Measurements from ENCODE around the gene NGFR.
"Not testable (repeated sequence)": the region's sequence is repeated elsewhere in the genome, so short reads cannot be mapped to it uniquely, and the experiment has no call there.

NGFR gene

GRCh38 chr17:49546546-49547535, 51.7 kb downstream of the NGFR start:
- TF ChIP-seq POLR2AphosphoS5 (IDR thresholded peaks at IDR 0.05; ENCODE audit: borderline replicate concordance, low read depth, low read length) (no peak), EZH2 (IDR thresholded peaks at IDR 0.05) (no peak), FOXP2 (optimal IDR thresholded peaks at IDR 0.05; ENCODE audit: control extremely low read depth, extremely low read length, insufficient read depth) (no peak)
- no peak for DNase-seq (ENCODE audit: low read depth, low spot score)
- no peak overlapping the region for H3K27ac ChIP-seq

GRCh38 chr17:49547566-49547965, 52.5 kb downstream of the NGFR start:
- no peaks in the 10 kb centered on the region for H3K9me3 ChIP-seq (ENCODE audit: low read depth, low read length)
- DNase-seq (ENCODE audit: low read depth, low spot score), result no peak

More at GRCh38 chr17:49546546-49547535, 51.7 kb downstream of the NGFR start:
- no peaks in the 10 kb centered on the region for H3K36me3 ChIP-seq (ENCODE audit: insufficient read depth, low read length)
- no peak overlapping the region for H3K9ac ChIP-seq (ENCODE audit: insufficient read length)
- no peak overlapping the region for H3K4me3 ChIP-seq
- no peaks in the 10 kb centered on the region for H3K9me3 ChIP-seq (ENCODE audit: low read depth, low read length)

GRCh38 chr17:49548051-49548505, 53.0 kb downstream of the NGFR start:
- DNase-seq (ENCODE audit: low read depth, low spot score), result no peak
- Histone ChIP-seq H3K9ac (ENCODE audit: insufficient read length) (no peak overlapping the region), H3K9me3 (ENCODE audit: low read depth, low read length) (no peaks in the 10 kb centered on the region), H3K36me3 (ENCODE audit: insufficient read depth, low read length) (no peaks in the 10 kb centered on the region), H3K4me3 (no peak overlapping the region), H3K27ac (no peak overlapping the region)
- no peak for TF ChIP-seq POLR2AphosphoS5 (IDR thresholded peaks at IDR 0.05; ENCODE audit: borderline replicate concordance, low read depth, low read length)
- no peak for TF ChIP-seq FOXP2 (optimal IDR thresholded peaks at IDR 0.05; ENCODE audit: control extremely low read depth, extremely low read length, insufficient read depth)
- no peak for TF ChIP-seq EZH2 (IDR thresholded peaks at IDR 0.05)

More at GRCh38 chr17:49547566-49547965, 52.5 kb downstream of the NGFR start:
- Histone ChIP-seq H3K36me3 (ENCODE audit: insufficient read depth, low read length) (no peaks in the 10 kb centered on the region), H3K4me3 (no peak overlapping the region), H3K9ac (ENCODE audit: insufficient read length) (no peak overlapping the region), H3K27ac (no peak overlapping the region)
- TF ChIP-seq POLR2AphosphoS5 (IDR thresholded peaks at IDR 0.05; ENCODE audit: borderline replicate concordance, low read depth, low read length) (no peak), EZH2 (IDR thresholded peaks at IDR 0.05) (no peak), FOXP2 (optimal IDR thresholded peaks at IDR 0.05; ENCODE audit: control extremely low read depth, extremely low read length, insufficient read depth) (no peak)

GRCh38 chr17:49548506-49549310, 53.6 kb downstream of the NGFR start:
- Histone ChIP-seq H3K4me3 (no peak overlapping the region), H3K27ac (no peak overlapping the region), H3K9ac (ENCODE audit: insufficient read length) (no peak overlapping the region), H3K36me3 (ENCODE audit: insufficient read depth, low read length) (no peaks in the 10 kb centered on the region), H3K9me3 (ENCODE audit: low read depth, low read length) (no peaks in the 10 kb centered on the region)
- DNase-seq (ENCODE audit: low read depth, low spot score), result no peak
- TF ChIP-seq FOXP2 (optimal IDR thresholded peaks at IDR 0.05; ENCODE audit: control extremely low read depth, extremely low read length, insufficient read depth) (no peak), EZH2 (IDR thresholded peaks at IDR 0.05) (no peak), POLR2AphosphoS5 (IDR thresholded peaks at IDR 0.05; ENCODE audit: borderline replicate concordance, low read depth, low read length) (no peak)

- Histone ChIP-seq H3K4me3 (no peak overlapping the region), H3K9me3 (ENCODE audit: low read depth, low read length) (no peaks in the 10 kb centered on the region), H3K9ac (ENCODE audit: insufficient read length) (no peak overlapping the region), H3K36me3 (ENCODE audit: insufficient read depth, low read length) (no peaks in the 10 kb centered on the region), H3K27ac (no peak overlapping the region)
- DNase-seq (ENCODE audit: low read depth, low spot score), result no peak
- TF ChIP-seq EZH2 (IDR thresholded peaks at IDR 0.05) (no peak), FOXP2 (optimal IDR thresholded peaks at IDR 0.05; ENCODE audit: control extremely low read depth, extremely low read length, insufficient read depth) (no peak), POLR2AphosphoS5 (IDR thresholded peaks at IDR 0.05; ENCODE audit: borderline replicate concordance, low read depth, low read length) (no peak)
Observed at GRCh38 chr17:49549311-49549605, 54.2 kb downstream of the NGFR start.

GRCh38 chr17:49549691-49550678, 54.9 kb downstream of the NGFR start:
- Histone ChIP-seq H3K9me3 (ENCODE audit: low read depth, low read length) (no peaks in the 10 kb centered on the region), H3K27ac (no peak overlapping the region), H3K4me3 (no peak overlapping the region), H3K9ac (ENCODE audit: insufficient read length) (no peak overlapping the region), H3K36me3 (ENCODE audit: insufficient read depth, low read length) (no peaks in the 10 kb centered on the region)
- no peak for TF ChIP-seq EZH2 (IDR thresholded peaks at IDR 0.05)
- no peak for TF ChIP-seq FOXP2 (optimal IDR thresholded peaks at IDR 0.05; ENCODE audit: control extremely low read depth, extremely low read length, insufficient read depth)
- TF ChIP-seq POLR2AphosphoS5 (IDR thresholded peaks at IDR 0.05; ENCODE audit: borderline replicate concordance, low read depth, low read length), result no peak
- no peak for DNase-seq (ENCODE audit: low read depth, low spot score)

GRCh38 chr17:49550764-49551163, 55.7 kb downstream of the NGFR start:
- H3K27ac ChIP-seq; H3K4me3 ChIP-seq; H3K9me3 ChIP-seq (ENCODE audit: low read depth, low read length); H3K36me3 ChIP-seq (ENCODE audit: insufficient read depth, low read length); DNase-seq (ENCODE audit: low read depth, low spot score); H3K9ac ChIP-seq (ENCODE audit: insufficient read length): not testable (repeated sequence)
